CD4-positive, alpha-beta T cell treated with Interleukin-15 for 1 hour (primary cell): ENCODE data around the gene SP6.

ENCODE experiments used
- DNase-seq: peaks from one replicate; pipeline ENCODE4 v3.0.0-alpha.2; 2020

SP6 gene

DNA sequence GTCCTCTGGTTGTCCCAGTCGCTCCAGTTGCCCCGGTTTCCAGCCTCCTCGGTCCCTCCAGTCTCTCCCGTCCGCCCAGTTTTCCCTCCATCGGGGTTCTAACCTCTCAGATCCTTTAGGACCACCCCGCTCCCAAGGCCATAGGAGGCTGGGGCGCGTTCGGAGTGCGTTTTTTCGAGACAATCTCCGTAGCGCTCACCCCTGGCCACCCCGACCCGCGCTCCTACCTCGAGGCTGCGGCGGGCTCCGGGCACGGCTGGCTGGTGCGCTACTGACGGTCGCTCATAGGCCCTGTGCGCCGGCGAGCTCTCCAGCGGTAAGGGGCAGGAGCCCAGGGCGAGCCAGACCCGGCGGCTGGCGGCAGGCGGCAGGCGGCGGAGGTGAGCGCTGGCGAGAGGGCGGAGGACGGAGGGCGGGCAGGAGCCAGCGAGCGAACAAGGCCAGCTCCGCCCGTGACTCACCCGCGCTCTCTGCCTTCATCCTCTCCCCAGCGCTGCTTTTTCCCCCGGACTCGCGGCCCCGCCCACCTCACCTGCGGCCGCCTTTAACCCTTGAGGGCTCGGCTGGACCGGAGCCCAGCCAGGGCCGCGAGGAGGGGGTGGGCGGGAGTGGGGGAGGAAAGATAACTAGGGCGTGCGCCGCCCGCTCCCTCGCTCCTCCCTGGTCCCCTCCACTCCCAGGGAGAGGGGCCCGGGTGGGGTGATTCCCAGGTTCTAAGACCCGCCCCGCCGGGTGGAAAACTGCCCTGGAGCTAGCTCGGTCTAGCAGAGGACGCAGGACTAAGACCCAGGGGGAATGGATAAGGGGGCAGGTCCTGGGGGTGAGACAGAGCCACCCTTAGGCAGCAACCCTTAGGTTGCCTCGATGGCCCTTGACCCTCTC lies at the start of gene SP6:
TSS of gene SP6 (minus strand) at position 472 of the 882 bp plus-strand sequence. CDS start 2,734 bp downstream, outside the sequence.
- peak; percentile 51 for DNase-seq

DNA sequence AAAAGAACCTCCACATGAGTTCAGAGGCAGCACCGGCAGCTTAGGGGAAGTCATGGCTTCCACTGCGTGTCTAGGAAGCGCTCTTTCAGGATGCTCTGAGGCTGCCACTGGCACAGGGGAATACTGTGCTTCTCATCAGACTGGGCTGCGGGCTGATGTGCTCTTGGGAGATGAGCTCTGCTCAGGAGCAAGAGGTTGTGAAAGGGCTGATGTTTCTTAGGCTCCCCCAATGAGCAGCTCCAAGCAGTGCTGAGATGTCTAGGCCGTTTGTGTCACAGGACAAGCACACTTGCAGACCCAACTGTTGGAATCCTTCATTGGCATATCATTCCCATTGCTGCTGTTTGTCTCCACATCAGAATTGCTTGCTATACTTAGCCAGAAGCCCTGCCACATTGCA lies 48.7 kb upstream of the SP6 start:
- DNase-seq: no peak

DNA sequence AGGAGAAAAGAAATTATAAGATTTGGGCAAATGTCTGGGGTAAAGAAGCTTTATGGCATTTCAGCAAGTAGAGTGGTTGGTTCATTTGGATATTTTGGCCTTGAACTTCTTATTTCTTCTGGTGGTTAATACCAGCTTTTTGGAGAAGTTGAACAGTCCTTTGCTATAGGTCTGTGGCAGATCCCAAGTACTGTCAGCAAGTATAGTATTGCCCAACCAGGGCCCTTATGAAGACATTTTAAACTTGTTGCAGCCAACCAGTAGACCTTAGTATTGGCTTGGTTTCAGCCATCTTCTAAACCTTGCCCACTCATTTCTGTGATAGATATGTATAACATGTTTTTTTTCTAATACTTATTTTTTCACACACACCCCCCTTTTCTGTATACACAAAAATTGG lies 47.3 kb upstream of the SP6 start:
- no peak for DNase-seq

DNA sequence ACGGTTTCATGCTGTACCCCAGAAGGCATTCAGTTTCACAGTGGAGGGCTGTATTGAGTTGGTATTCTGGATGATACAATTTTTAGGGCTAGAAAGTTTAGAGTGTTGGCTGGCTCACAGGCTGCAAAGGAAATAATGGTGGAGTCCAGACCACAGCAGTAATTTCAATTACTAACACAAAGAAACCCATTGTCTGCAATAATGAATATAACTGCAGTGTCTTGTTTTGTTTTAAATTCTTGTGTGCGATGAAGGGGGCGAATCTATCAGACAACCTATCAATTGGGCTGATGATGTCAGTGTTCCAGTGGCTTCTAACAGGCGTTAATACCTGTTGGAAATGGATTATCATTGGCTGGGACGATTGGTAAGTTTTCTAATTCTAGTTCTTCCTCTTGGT lies 46.6 kb upstream of the SP6 start:
- no peak for DNase-seq

DNA sequence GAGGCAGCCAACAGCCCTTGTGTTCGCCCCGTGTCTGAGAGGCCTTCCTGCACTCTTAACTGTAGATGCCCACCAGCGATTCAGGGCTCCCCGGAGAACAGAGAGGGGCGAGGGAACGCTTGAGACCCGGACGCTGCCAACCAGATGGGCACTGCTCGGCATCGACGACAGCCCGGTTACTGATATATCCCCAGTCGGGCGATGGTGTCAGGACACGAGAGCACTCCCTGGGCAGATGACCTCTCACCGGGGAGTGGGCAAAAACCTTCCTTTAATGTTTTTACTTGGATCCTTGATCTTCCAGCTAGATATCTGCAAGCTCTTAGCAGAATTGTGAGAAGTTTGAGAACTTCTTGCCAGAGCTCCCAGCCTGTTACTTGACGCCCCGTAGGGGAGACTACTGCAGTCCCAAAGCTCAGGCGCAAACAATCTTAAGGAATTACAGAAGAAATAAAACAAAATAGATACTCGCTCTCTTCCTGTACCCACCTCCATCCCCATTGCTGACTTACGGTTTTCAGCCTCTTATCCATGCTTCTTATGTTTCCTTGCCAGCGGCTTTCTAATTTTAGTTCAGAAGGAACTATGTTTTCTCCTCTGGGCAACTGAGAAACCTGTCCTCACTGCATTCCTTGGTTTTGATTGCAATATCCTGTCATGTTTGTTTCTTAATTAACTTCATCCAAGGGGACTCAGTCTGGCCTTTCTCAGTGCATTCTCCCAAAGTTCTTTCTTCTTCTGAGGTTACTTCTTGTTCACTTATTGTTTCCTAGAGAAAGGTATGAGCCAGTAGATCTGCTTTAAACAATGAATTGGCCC lies 45.9 kb upstream of the SP6 start:
- no peak for DNase-seq

DNA sequence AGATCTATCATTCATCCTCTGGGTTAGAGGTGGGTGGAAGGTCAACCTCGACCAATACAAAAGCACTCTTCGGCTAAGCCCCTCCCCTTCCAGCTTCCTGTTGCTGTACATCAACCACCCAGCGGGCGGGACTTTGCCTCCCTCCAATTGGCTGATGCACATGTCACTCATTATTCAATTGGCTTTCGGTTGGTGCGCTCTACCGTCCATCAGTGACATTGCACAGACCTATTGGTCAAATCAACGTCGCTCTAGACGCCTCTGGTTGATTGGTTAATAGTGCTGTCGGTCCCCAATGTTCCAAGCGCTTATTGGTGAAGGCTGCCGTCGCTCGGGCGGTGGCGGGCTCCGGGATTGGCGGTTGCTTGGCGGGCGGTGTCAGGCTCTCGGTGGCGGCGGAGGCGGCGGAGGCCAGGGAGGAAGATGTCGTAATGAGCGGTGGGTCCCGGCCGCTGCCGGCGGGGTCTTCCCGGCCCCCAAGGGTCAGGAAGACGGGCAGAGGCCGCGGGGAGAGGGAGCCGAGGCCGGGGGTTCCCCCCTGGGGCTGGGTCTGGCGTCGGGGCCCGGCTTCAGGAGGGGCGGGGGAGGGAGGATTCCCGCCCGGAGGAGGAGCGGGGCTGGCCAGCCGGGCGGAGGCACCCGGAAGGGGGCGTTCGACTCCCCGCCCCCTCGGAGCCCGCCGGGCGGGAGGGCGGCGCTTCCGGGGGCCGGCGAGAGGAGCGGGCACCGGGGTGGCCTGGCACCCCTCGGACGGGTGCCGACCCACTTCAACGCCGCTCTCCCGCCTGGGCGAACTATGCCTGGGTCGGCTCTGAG lies 45.1 kb upstream of the SP6 start, which contains the start of gene SP2:
TSS of gene SP2 (plus strand) at position 381 of the 816 bp plus-strand sequence. CDS start at position 432, 51 bp downstream.
- peak; percentile 100 for DNase-seq

DNA sequence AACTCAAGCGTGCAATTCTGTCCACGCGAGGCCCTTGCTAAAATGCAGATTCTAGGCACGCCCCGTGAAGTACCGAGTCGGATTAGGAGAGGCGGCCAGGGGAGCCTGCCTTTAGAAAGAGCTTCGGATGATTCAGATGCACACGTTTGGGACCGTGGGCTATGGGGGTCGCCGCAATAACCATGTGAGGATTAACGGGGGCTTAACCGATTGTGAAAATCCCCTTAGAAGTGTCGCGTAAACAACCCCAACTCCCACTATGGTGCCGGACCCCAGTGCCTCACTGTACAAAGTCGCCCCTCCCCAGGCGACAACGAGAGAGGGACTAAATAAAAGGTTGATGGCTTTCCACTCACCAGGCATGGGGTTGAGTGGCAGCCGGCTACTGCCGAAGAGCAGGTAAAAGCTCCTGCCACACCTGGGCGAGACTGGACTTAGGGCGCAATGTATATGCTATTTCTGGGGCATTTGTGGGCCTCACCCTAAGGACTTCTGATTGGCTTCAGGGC lies 44.4 kb upstream of the SP6 start:
- DNase-seq: no peak

DNA sequence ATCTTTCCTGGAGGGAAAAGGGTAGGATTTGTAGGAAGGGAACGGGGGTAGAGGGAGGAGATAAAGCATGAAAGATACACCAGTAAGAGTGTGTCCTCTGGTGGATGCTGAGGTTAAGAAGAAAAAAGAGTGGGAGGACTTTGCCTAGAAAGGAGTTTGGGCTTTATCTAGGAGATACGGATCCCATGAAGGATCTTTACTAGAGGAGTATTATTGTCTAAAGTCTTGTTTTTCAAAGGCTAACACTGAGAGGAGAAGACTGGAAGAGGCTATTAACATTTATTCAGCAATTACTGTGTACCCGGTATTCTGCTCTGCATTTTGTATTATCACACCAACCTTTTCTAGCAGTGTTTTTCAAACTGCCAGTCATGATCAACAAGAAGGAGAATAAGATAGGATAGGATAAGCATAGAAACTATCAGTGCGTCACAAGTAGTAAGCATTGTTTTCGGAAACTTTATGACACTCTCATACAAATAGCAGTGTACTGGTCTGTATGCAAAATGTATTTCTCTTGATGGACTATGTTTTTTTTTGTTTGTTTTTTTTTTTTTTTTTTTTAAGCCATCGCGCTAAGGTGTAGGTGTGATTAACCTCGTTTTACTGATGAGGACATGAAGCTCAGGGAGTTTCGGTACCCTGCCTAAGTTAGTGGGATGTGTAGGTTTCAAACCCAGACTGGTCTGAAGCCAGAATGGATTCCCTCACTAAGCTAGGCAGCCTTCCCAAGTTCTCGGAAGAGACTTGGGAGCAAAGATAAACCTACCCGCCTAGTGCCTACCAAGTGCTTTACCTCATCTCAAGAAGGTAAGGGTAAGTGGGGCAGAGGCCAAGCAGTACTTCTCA lies 43.8 kb upstream of the SP6 start:
- no peak for DNase-seq

DNA sequence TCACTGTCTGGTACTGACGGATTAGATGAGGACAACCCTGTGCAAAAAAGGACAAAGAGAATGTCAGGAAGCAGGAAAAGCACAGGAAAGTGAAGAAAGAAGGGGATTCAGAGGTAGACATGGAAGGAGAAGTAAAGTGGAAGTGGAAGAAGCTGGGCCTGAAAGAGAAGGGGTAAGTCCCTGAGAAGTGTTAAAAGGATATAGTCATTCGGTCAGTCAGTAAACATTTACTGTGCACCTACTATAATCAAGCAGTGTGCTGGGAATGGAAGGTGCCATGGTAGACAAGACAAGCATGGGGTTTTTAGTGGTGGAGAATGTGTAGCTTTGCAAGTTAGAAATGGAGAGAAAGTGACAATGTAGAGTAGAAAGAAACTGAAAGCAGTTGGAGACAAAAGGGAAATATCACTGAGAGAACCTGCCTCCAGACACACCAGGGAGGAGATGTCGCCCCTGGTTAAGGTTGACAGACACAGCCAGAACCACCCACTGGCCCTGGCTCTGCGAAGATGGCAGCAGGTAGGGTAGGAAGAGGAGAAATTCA lies 40.7 kb upstream of the SP6 start:
- DNase-seq: no peak

DNA sequence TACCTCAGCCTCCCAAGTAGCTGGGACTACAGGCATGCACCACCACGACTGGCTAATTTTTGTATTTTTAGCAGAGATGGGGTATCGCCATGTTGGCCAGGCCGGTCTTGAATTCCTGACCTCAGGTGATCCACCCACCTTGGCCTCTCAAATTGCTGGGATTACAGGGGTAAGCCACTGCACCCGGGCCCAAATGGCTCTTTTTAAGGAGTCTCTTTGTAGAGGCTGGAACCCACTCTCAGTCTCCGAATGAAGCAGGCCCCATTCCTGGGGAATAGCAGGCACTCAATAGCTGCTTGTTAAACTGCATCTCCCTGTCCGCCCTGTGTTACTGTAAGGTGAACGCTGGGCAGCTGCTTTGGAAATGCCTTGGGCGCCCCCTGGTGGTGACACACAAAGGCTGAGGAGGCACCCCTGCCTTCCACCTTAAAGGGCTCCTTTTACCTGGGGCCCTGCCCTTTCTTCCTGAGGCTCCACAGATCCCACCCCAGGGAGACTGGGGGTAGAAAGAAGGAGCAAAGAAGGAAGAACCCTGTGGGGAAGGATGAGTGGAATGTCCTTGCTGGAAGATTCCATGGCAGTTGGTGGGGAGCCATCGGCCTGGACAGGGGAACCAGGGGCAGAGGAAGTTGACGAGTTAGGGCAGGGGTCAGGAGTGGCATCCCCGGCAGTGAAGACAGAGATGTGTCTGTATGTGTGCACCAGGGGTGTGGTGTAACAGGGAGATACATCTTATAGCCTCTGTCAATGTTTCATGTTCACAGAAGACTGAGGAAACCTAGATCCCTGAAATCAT lies 39.0 kb upstream of the SP6 start:
- DNase-seq: peak; percentile 85

DNA sequence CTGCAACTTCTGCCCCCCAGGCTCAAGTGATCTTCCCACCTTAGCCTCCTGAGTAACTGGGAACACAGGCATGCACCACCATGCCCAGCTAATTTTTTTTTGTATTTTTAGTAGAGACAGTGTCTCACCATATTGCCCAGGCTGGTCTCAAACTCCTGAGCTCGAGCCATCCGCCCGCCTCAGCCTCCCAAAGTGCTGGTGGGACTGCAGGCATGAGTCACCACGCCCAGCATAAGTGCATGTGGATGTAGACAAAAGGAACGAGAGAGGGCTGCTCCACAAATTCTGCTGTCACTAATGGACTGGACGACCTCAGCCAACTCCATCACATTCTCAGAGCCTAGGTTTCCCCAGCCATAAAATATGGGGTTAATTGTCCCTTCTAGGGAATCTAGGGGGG lies 37.3 kb upstream of the SP6 start:
- DNase-seq: no peak

DNA sequence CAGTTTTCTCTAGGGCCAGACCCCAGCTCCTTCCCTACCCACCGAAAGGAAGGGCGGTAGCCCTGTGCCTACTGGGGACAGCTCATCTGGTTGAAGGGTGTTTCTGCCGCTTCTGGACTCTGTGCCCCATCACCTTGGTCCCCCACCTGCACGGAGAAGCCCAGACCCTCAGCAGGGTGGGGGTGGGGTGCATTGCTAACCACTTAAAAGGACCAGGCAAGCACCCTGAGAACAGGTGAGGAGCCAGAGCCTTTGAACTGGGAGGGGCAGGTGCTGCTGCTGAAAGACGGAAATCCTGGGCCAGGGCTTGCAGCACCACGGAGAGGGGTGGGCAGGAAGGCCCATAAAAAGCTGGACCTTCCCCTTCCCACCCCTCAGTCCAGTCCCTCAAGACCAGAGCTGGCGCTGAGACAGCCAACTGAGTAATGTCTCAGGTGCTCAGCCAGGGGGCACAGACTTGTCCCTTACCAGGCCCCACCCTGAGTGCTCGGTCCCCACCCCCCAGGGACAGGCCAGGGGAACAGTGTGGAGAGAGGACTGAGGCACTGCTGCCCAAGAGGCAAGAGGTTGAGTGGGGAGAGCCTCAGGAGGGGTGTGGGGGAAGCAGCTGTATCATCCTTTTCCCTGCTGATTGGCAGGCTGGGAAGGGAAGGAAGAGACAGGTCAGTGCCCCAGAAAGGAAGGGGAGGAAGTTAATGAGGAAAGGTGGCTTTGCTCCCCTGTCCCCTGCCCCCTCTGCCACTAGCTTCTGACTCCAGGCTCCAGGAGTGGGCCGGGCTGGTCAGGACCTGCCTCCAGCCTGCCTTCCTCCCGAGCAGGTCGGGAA lies 34.2 kb upstream of the SP6 start:
- DNase-seq: no peak

DNA sequence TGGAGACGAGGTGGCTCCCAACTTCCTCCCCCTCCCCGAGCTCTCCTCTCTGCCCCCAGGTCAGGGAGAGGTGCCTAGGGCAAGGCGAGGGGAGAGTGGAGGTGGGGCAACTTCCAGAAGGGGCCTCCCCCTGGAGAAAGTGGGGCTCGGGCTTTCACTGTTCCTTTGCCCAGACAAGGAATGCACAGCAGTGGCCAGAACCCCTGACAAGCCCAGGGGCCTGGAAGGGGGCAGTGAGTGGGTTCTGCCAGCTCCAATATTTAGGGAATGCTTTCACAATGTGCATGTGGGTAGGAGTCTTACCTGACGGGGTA lies 33.4 kb upstream of the SP6 start:
- DNase-seq: no peak

DNA sequence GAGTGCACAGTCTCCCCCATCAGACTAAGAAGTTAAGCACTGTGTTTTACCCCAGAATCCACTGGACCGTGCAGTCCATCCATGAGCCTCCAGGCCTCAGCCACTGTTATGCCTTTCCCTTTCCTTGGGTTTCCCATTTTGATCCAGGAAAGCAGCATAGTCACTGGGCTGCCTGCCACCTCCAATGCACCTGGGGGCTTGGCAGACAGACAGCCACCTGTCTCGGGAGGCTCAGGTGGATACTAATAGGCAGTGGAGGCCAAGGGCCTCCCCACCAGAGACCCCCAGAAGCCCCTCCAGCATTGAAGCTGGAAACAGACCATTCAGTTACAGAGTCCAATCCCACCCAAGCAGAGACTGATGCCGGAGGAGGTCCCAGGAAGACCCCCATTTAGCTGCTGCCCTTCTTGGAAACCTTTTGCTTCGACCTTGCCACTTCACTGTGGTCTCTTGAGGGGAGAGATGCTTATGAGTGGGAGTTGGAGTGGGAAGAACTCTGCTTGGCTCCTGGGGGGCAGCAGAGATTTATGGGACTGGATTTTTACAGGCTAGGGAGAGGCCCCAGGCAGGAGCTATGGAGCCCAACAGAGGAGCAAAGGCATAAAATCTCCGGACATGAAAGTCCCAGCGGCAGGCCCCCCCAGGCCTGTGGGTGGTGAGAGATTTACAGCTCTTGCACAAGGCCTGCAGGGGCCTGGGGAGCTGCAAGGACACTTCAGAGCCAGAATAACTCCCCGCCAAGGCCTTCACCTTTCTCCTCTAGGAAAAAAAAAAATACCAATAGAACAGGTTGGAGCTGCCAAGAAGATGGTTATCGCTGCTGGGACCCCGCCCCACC lies 32.8 kb upstream of the SP6 start:
- DNase-seq: no peak

DNA sequence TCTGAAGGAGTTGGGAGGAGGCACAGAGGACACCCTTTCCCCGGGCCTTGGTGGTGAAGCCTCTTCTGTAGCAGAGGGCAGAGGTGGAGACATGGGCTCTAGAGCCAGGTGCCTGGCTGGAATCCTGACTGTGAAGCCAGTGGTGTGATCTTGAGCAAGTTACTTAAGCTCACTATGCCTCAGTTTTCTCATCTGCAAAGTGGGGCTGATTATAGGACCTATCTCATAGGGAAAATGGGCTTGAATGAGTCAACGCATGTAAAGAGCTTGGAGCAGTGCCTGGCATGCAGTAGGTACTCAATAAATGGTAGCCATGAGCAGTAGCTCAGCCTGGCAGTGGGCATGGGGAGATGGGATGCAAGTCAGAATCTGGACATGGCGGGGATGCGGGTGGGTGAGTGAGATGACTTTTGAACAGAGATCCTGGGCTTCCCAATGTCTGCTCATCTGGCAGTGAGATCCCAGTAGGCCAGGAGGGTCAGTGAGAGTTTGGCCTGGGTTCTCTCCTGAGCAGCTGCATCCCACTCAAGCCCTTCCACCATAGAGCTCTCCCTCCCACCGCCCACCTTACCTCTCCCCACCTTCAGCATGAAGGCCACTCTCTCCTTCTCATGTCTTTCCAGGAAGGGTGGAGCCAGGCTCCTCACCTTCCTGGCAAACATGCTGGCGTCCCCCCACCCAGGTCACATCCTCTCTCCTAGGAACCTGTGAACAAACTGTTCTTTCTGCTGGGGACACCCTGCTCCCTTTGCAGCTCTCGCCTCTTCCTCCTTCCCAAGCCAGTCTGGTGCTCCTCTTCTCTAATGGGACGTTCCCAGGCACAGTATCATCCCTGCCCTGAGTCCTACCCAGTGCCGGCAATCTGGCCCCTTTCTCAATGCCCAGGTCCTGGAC lies 32.0 kb upstream of the SP6 start:
- DNase-seq: no peak

DNA sequence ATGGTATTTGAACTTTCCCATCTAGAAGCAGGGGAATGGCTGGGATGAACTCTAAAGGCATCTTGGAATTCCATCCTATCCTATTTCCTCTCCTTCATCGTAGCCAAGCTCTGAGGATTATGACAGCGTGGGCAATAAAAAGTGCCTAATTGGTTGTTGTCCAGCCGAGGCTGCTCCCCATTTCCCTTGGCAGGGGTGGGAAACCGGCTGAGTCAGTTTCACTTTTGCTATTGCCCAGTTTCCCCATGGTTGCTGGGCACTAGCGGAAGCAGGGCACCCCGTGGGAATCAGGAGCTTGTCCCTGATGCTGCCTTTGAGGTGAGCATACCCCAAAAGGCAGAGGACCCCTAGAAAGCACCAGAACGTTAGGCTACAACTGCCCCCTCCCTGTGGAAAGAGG lies 31.3 kb upstream of the SP6 start:
- DNase-seq: no peak

DNA sequence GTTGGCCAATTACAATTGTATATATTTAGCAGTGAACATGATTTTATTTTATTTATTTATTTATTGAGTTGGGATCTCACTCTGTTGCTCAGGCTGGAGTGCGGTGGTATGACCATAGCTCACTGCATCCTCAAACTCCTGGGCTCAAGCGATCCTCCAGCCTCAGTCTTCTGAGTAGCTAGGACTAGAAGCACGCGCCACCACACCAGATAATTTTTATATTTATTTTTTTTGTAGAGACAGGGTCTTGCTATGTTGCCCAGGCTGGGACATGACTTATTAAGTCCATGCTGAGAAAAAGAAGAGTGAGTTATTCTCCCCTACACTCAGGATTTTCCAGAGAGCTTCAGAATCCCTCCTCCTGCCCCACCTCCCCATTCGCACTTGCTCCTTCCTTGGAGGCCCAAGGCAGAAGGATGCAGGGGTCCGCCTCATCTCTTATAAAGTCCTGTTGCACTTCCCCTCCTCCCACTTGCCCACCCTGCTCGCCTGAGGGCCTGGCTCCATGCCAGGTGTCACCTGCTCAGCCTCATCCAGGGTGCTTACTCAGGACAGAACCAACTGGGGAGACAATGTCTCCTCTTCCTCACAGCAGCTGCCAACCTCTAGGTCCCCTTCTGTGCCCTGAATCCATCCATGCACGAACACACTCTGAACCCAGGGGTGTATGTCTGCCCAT lies 29.0 kb upstream of the SP6 start:
- DNase-seq: no peak
